Thyroid gland (tissue), 4 donors: Measurements from ENCODE around the gene LEF1. TPM values are rescaled to one million over a fixed set of nuclear protein-coding genes. Genes with fewer than 3 reads are reported as not detected.

Source experiments
- DNase-seq, 2 donors: peaks; one replicate each; pipeline ENCODE4 v3.0.0-alpha.2; 2019
- H3K27ac ChIP-seq, 3 donors: fragments of 200-600 bp; sonication (generic); 1 replicate in 2 of 3; 2 replicates in 1 of 3; pipeline ENCODE4 v1.5.1; 2016 to 2019; ENCODE audit warnings: mild to moderate bottlenecking in 1 of 3, moderate library complexity in 1 of 3
- H3K27me3 ChIP-seq: fragments of 200-600 bp; sonication (generic); one replicate; pipeline ENCODE4 v1.5.1; 2019
- H3K36me3 ChIP-seq, 2 donors: fragments of 200-600 bp; sonication (generic); one replicate each; pipeline ENCODE4 v1.5.1; 2016 to 2019
- H3K4me1 ChIP-seq, 2 donors: fragments of 200-600 bp; sonication (generic); one replicate each; pipeline ENCODE4 v1.5.1; 2017 to 2019
- H3K4me3 ChIP-seq, 3 donors: fragments of 200-600 bp; sonication (generic); replicated peaks in 1 of 3; 1 replicate in 2 of 3; 2 replicates in 1 of 3; pipeline ENCODE4 v1.5.1; 2016; ENCODE audit warnings: mild to moderate bottlenecking in 1 of 3
- H3K9me3 ChIP-seq: fragments of 200-600 bp; sonication (generic); one replicate; pipeline ENCODE4 v1.5.1; 2017
- POLR2A ChIP-seq, 2 donors: fragments of 450-650 bp; IDR thresholded peaks; one replicate each; pipeline ENCODE4 v1.6.1; 2017; ENCODE audit warnings: antibody characterized with exemption in 2 of 2, mild to moderate bottlenecking in 2 of 2, moderate library complexity in 1 of 2
- WGBS, 2 donors: methylation state at CpG; one replicate each; pipeline ENCODE4 v1.1.5; 2017; 5-methylcytosine and 5-hydroxymethylcytosine counted together
- intact Hi-C: fragments of 100-400 bp; cut with DNase I; formaldehyde crosslinking; loops from one replicate; pipeline ENCODE4 v1.15.1; 2023
- total RNA-seq, 4 donors: library from RNA; depleted of rRNA; stranded (reverse); fragments of >200 nt; gene quantifications; one replicate each; pipeline ENCODE4 v1.2.3, GENCODE V29; 2016
- TF ChIP-seq, protein P1 (sequence below), 6 experiments: fragments of 200-600 bp in 3 of 6; fragments of 450-650 bp in 3 of 6; sonication (generic) in 3 of 6; IDR thresholded peaks; one replicate each; pipeline ENCODE4 v1.5.1; 2016 to 2019; ENCODE audit warnings: antibody characterized with exemption in 6 of 6, mild to moderate bottlenecking in 2 of 6, inconsistent platforms in 1 of 6, moderate library complexity in 1 of 6

Gene LEF1
- total RNA-seq, 4 donors from 2014 or later = 4.2 to 24.3 (median 9.9) TPM

DNA sequence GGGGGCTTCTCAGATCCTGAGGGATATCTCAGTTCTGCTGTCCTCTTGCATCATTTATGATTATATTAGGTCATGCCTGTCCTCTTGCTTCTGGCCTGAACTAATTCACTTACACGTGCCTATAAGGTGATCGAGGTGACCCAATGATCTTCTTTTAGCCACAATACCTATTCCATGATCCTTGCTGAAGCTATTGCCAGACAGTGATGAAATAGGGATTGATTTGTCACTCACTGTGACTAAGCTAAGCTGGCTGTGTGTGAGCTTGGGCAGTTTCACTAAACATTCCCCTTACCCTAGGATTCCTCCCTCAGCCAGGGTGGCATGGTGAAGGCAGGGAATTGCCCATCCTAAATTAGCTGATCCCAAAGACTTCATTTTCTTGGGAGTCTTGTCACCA is 160.0 kb downstream of the LEF1 start:
- Histone ChIP-seq H3K9me3 (no peaks in the 10 kb centered on the region), H3K4me3 (no peak overlapping the region), H3K36me3 (peaks cover 3 to 4% of the 10 kb centered on the region in 2 donors), H3K27ac (no peak overlapping the region), H3K27me3 (no peaks in the 10 kb centered on the region), H3K4me1 (no peaks in the 10 kb centered on the region)
- no peak for DNase-seq
- 96 to 98% methylated on average over 2 of the region's 2 CpGs for WGBS, 2 donors
- intact Hi-C loops = no loop called here
- TF ChIP-seq POLR2A (IDR thresholded peaks at IDR 0.05) = no peak
- TF ChIP-seq, protein P1, sequence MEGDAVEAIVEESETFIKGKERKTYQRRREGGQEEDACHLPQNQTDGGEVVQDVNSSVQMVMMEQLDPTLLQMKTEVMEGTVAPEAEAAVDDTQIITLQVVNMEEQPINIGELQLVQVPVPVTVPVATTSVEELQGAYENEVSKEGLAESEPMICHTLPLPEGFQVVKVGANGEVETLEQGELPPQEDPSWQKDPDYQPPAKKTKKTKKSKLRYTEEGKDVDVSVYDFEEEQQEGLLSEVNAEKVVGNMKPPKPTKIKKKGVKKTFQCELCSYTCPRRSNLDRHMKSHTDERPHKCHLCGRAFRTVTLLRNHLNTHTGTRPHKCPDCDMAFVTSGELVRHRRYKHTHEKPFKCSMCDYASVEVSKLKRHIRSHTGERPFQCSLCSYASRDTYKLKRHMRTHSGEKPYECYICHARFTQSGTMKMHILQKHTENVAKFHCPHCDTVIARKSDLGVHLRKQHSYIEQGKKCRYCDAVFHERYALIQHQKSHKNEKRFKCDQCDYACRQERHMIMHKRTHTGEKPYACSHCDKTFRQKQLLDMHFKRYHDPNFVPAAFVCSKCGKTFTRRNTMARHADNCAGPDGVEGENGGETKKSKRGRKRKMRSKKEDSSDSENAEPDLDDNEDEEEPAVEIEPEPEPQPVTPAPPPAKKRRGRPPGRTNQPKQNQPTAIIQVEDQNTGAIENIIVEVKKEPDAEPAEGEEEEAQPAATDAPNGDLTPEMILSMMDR (IDR thresholded peaks at IDR 0.05) = no peak

DNA sequence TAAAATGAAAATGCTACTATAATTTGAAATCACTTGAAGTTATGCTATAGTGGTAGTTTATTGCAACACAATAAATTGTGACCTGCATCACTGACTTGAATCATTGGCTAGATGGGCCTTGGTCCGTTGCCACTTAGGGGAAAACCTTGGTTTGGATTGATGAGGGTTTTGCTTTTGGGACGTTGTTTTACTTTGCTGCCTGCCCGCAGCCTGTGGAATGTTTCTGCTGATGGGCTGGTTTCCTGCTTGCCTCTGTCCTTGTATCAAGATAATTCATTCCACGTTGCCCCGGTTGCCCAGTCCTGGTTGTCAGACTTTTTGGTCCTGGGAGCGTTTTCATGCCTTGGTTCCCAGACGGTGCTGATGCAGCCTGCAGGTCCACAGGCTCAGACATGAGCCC is 160.7 kb downstream of the LEF1 start:
- no peaks in the 10 kb centered on the region for H3K4me1 ChIP-seq
- H3K27me3 ChIP-seq = no peaks in the 10 kb centered on the region
- no peaks in the 10 kb centered on the region for H3K9me3 ChIP-seq
- intact Hi-C loops = no loop called here
- TF ChIP-seq, protein P1 (IDR thresholded peaks at IDR 0.05) = no peak
- TF ChIP-seq POLR2A (IDR thresholded peaks at IDR 0.05) = no peak
- no peak overlapping the region for H3K27ac ChIP-seq
- H3K36me3 ChIP-seq = peaks cover 3 to 4% of the 10 kb centered on the region in 2 donors
- no peak overlapping the region for H3K4me3 ChIP-seq
- 91 to 92% methylated on average over 7 of the region's 7 CpGs for WGBS, 2 donors
- DNase-seq = no peak

DNA sequence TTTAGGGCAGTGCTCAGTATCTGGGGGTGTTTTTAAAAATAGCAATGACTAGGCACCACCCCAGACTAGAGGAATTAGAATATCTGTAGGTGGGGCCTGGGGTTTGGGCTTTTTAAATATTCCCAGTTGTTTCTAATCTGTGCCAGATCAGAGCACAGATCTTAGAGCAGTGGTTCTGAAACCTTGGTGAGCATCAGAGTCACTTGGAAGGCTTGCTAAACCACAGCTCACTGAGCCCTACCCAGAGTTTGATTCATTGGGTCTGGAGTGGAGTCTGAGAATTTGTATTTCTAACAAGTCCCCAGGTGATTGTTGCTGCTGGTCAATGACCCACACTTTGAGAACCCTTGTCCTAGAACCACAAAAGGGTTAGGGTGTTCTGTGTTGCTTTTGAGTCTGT is 162.4 kb downstream of the LEF1 start:
- TF ChIP-seq, protein P1 (IDR thresholded peaks at IDR 0.05) = no peak
- Histone ChIP-seq H3K27ac (no peak overlapping the region), H3K4me1 (no peaks in the 10 kb centered on the region), H3K27me3 (no peaks in the 10 kb centered on the region), H3K4me3 (no peak overlapping the region), H3K9me3 (no peaks in the 10 kb centered on the region), H3K36me3 (peaks cover 0 to 1% of the 10 kb centered on the region in 2 donors)
- intact Hi-C loops = no loop called here
- DNase-seq = no peak

DNA sequence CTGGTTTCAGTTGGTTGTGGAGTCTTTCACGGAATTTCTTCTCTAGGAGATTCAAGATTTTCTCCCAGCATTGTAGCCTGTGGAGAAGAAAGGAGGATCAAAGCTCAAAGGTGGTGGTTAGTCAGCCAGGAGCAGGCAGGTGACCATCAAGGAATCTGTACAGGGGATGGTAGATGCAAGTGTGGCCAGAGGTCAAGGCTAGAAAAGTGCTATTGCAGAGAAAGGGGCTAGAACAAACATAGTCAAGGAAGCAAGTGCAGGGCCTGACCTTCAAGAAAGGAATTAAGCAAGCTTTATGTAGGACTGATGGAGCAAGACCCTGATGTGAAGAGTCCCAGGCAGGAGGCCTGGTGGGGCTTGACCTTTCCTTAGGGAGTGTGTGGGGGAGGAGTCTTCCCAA is 162.9 kb downstream of the LEF1 start:
- intact Hi-C loops = no loop called here
- DNase-seq = no peak
- H3K4me1 ChIP-seq = no peaks in the 10 kb centered on the region
- 94 to 97% methylated on average over 1 of the region's 1 CpG for WGBS, 2 donors
- no peaks in the 10 kb centered on the region for H3K27me3 ChIP-seq
- no peak overlapping the region for H3K27ac ChIP-seq
- H3K9me3 ChIP-seq = no peaks in the 10 kb centered on the region
- TF ChIP-seq POLR2A (IDR thresholded peaks at IDR 0.05) = no peak
- TF ChIP-seq, protein P1 (IDR thresholded peaks at IDR 0.05) = no peak
- H3K36me3 ChIP-seq = no peaks in the 10 kb centered on the region
- H3K4me3 ChIP-seq = no peak overlapping the region

DNA sequence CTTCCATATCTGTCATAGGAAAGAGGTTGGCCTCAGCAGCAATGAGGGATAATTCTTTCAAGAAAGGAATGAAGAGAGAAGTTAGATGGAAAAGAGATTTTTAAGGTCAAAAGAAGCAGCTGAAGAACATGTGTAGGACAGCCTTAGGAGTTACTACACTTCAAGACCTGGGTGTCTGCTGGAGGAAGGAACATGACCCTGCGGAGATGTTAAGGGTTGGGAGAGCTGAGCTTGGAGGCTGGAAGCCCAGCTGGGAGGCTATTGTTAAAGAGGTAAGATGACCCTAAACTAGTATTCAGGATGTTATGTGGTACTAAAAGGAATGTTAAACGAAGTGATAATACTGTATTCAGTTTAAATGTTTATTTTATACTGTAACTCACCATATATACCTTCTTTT is 164.1 kb downstream of the LEF1 start:
- intact Hi-C loops = no loop called here
- H3K27ac ChIP-seq = no peak overlapping the region
- H3K27me3 ChIP-seq = no peaks in the 10 kb centered on the region
- H3K36me3 ChIP-seq = no peaks in the 10 kb centered on the region
- no peak overlapping the region for H3K4me3 ChIP-seq
- H3K9me3 ChIP-seq = no peaks in the 10 kb centered on the region
- DNase-seq = no peak
- TF ChIP-seq, protein P1 (IDR thresholded peaks at IDR 0.05) = no peak
- TF ChIP-seq POLR2A (IDR thresholded peaks at IDR 0.05) = no peak
- no peaks in the 10 kb centered on the region for H3K4me1 ChIP-seq
- WGBS, 2 donors = 86 to 90% methylated on average over 2 of the region's 2 CpGs
